Forelimb muscle (tissue), 1 donor: ENCODE results near the gene DOK3. TPM values are rescaled to one million over a fixed set of nuclear protein-coding genes. Genes with fewer than 3 reads are reported as not detected.

Experiments used
- polyA plus RNA-seq: library from polyadenylated mRNA; unstranded; fragments of 120-200 nt; gene quantifications from one replicate; pipeline ENCODE4 v1.2.1, GENCODE V29; 2013; ENCODE audit not compliant: insufficient read length

Gene DOK3
- polyA plus RNA-seq, 1 donor: 6.3 TPM

Other genes with a start within 250 kb of the DOK3 start
- gene RAB24, start 206.1 kb downstream of the DOK3 start, polyA plus RNA-seq: 27.1 TPM
- gene PRELID1, start 206.0 kb downstream of the DOK3 start, polyA plus RNA-seq: 73.8 TPM
- 19.0 TPM for gene MXD3, start 197.9 kb downstream of the DOK3 start, polyA plus RNA-seq
- 65.7 TPM for gene LMAN2, start 158.2 kb downstream of the DOK3 start, polyA plus RNA-seq
- gene RGS14, start 151.9 kb downstream of the DOK3 start, polyA plus RNA-seq: 17.4 TPM
- not detected for gene SLC34A1, start 125.4 kb downstream of the DOK3 start, polyA plus RNA-seq
- not detected for gene PFN3, start 109.2 kb downstream of the DOK3 start, polyA plus RNA-seq
- gene F12, start 100.3 kb downstream of the DOK3 start, polyA plus RNA-seq: 0.52 TPM
- gene GRK6, start 83.2 kb downstream of the DOK3 start, polyA plus RNA-seq: 16.5 TPM
- 0.44 TPM for gene PRR7, start 63.0 kb downstream of the DOK3 start, polyA plus RNA-seq
- 233 TPM for gene DBN1, start 36.2 kb downstream of the DOK3 start, polyA plus RNA-seq
- 359 TPM for gene PDLIM7, start 12.2 kb downstream of the DOK3 start, polyA plus RNA-seq
- gene DDX41, start 7.1 kb upstream of the DOK3 start, polyA plus RNA-seq: 46.9 TPM
- gene FAM193B, start 44.7 kb upstream of the DOK3 start, polyA plus RNA-seq: 49.7 TPM
- gene TMED9, start 82.4 kb upstream of the DOK3 start, polyA plus RNA-seq: 111 TPM
- 17.8 TPM for gene B4GALT7, start 90.3 kb upstream of the DOK3 start, polyA plus RNA-seq